ENCODE data around the gene WDR55.
"Not testable (repeated sequence)": the region's sequence is repeated elsewhere in the genome, so short reads cannot be mapped to it uniquely, and the experiment has no call there.

Gene WDR55

DNA sequence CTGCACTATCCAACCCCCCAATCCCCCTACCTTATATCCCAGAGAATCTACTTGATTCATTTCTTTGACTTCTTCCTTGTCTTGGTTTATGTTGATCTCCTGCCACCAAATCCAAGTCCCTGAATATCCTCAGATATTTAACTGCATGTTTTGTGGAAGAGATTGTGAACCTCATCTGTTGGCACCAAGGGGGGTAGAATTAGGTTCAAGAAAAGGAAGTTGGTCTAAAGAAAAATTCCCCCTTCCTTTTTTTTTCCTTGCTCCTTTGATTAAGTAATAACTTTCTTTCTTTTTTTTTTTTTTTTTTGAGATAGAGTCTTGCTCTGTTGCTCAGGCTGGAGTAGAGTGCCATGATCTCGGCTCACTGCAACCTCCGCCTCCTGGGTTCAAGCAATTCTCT lies 31.2 kb upstream of the WDR55 start:
- CTCF ChIA-PET = no interaction called here
- DNase-seq (ENCODE audit: extremely low spot score) = no peak
- POLR2A ChIA-PET = no interaction called here
- TF ChIP-seq SUZ12 (IDR thresholded peaks at IDR 0.05) (no peak), FOXK2 (IDR thresholded peaks at IDR 0.05) (no peak), PKNOX1 (IDR thresholded peaks at IDR 0.05) (no peak), ZNF384 (IDR thresholded peaks at IDR 0.05) (no peak), TARDBP (IDR thresholded peaks at IDR 0.05) (no peak)

GRCh38 chr5:140634103-140634502 lies 30.6 kb upstream of the WDR55 start:
- CTCF ChIA-PET = interaction anchor here (0.5 to 0.9 kb wide), 3 partner anchors 45 to 1192 kb away, joined by 3 to 4 read pairs (median 3); no protein-coding TSS in a partner anchor
- POLR2A ChIA-PET = no interaction called here

GRCh38 chr5:140635291-140636257 lies 29.1 kb upstream of the WDR55 start:
- DNase-seq (ENCODE audit: extremely low spot score) = no peak
- ChIA-PET POLR2A (interaction anchor here (1.2 kb wide), 1 partner anchor 78 kb away, joined by 7 read pairs; the partner anchor contains the start of gene SRA1), CTCF (interaction anchor here (0.9 to 1.5 kb wide), 3 partner anchors 11 to 277 kb away, joined by 3 read pairs; no protein-coding TSS in a partner anchor)
- no peak for TF ChIP-seq ZNF384 (IDR thresholded peaks at IDR 0.05)
- TF ChIP-seq FOXA1 (IDR thresholded peaks at IDR 0.05) = no peak
- TF ChIP-seq ARNT (IDR thresholded peaks at IDR 0.05) = no peak
- TF ChIP-seq NFRKB (IDR thresholded peaks at IDR 0.05) = no peak
- no peak for TF ChIP-seq ELF4 (IDR thresholded peaks at IDR 0.05)
- no peak for TF ChIP-seq HDGF (IDR thresholded peaks at IDR 0.05; ENCODE audit: borderline replicate concordance)
- TF ChIP-seq CTBP1 (IDR thresholded peaks at IDR 0.05; ENCODE audit: borderline replicate concordance) = no peak
- TF ChIP-seq BHLHE40 (IDR thresholded peaks at IDR 0.05; ENCODE audit: borderline replicate concordance) = no peak
- no peak for TF ChIP-seq FOXK2 (IDR thresholded peaks at IDR 0.05)
- no peak for TF ChIP-seq L3MBTL2 (conservative IDR thresholded peaks at IDR 0.05)
- no peak for TF ChIP-seq TARDBP (IDR thresholded peaks at IDR 0.05)
- TF ChIP-seq LEF1 (IDR thresholded peaks at IDR 0.05; ENCODE audit: borderline replicate concordance) = no peak

More at GRCh38 chr5:140634103-140634502, 30.6 kb upstream of the WDR55 start:
- TF ChIP-seq ARNT (IDR thresholded peaks at IDR 0.05) (no peak), LEF1 (IDR thresholded peaks at IDR 0.05; ENCODE audit: borderline replicate concordance) (no peak), PKNOX1 (IDR thresholded peaks at IDR 0.05) (no peak), HDGF (IDR thresholded peaks at IDR 0.05; ENCODE audit: borderline replicate concordance) (no peak)
- no peak for DNase-seq (ENCODE audit: extremely low spot score)

GRCh38 chr5:140637371-140638100 lies 27.2 kb upstream of the WDR55 start:
- ChIA-PET POLR2A (interaction anchor here (0.7 to 2.0 kb wide), 2 partner anchors 10 kb away, joined by 4 to 14 read pairs; partner anchors contain the start of genes IK and NDUFA2), CTCF (interaction anchor here (0.8 kb wide), 1 partner anchor 291 kb away, joined by 3 read pairs; the partner anchor contains the start of gene HBEGF)
- TF ChIP-seq BHLHE40 (IDR thresholded peaks at IDR 0.05; ENCODE audit: borderline replicate concordance) = no peak
- no peak for TF ChIP-seq TARDBP (IDR thresholded peaks at IDR 0.05)
- no peak for TF ChIP-seq ARNT (IDR thresholded peaks at IDR 0.05)
- TF ChIP-seq SP1 (IDR thresholded peaks at IDR 0.05) = no peak
- no peak for TF ChIP-seq PKNOX1 (IDR thresholded peaks at IDR 0.05)
- TF ChIP-seq NFRKB (IDR thresholded peaks at IDR 0.05) = no peak
- TF ChIP-seq L3MBTL2 (conservative IDR thresholded peaks at IDR 0.05) = no peak
- no peak for TF ChIP-seq LEF1 (IDR thresholded peaks at IDR 0.05; ENCODE audit: borderline replicate concordance)
- DNase-seq (ENCODE audit: extremely low spot score) = no peak

DNA sequence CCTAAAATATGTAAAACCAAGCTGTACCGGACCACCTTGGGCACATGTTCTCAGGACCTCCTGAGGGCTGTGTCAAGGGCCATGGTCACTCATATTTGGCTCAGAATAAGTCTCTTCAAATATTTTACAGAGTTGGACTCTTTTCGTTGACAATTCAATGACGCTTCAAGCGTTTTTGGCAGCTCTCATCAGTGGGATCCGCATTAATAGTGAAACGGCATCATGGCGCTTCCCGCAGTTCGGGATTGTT lies 25.9 kb upstream of the WDR55 start:
- POLR2A ChIA-PET = interaction anchor here (0.7 to 2.0 kb wide), 3 partner anchors 9 to 81 kb away, joined by 3 to 14 read pairs (median 8); partner anchors contain the start of genes IK, NDUFA2 and SRA1
- DNase-seq (ENCODE audit: extremely low spot score); CTCF ChIA-PET: not testable (repeated sequence)

DNA sequence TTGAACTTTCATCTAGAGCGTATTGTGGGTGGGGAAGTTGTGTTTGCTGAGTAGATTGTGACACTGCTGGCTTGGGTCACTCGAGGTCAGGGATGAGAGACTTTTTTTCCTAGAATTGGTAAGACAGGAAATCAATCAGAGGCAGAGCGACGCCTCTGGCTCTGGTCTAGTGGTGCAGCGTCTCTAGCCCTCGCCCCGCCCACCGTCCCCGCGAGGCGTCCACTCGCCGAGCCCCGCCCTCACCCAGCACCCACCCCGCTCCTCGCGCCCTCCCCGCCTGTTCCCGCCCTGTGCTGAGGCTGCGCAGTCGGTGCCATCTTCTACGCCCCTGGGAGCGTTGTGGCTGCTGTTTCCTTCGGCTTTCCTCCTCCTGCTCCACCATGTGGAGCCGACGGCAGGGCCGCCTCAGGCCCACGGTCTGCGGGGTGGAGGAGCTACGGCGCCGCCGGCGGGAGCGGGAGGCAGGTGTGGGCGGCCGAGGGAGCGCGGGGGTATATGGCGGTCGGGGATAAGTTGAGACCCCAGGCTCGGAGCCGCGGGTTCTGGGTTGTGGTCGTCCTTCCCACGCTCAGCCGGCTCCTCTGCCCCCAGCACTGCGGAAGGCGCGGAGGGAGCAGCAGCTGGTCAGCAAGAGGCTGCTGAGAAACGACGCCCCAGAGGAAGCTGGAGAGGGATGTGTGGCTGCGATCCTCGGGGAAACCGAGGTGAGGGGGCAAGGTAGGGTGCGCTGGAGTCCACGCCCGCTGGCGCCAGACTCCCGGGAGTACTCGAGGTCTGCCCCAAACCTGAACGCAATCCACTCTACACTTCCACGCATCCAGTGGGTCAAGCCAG lies 25.3 kb upstream of the WDR55 start, which contains the start of gene TMCO6:
TMCO6 (plus strand) TSS at position 304 of the 834 bp plus-strand sequence; CDS start at position 381, 77 bp downstream.
- DNase-seq (ENCODE audit: extremely low spot score) = peak; percentile 99
- ChIA-PET POLR2A (interaction anchor here (0.7 to 2.0 kb wide), 9 partner anchors 8 to 238 kb away, joined by 3 to 14 read pairs (median 4); partner anchors contain the start of genes APBB3, IK, NDUFA2 and SLC35A4), CTCF (interaction anchor here (0.6 to 1.1 kb wide), 3 partner anchors 8 to 40 kb away, joined by 3 read pairs; no protein-coding TSS in a partner anchor)
- TF ChIP-seq L3MBTL2 (conservative IDR thresholded peaks at IDR 0.05) (peak; percentile 88), PKNOX1 (IDR thresholded peaks at IDR 0.05) (peak; percentile 84), HDGF (IDR thresholded peaks at IDR 0.05; ENCODE audit: borderline replicate concordance) (0 out of 2 replicates have a peak, but pooled peaks have one; percentile 44), ARNT (IDR thresholded peaks at IDR 0.05) (no peak), ZNF384 (IDR thresholded peaks at IDR 0.05) (peak; percentile 63; the same call in 1 of the 2 replicates), SP1 (IDR thresholded peaks at IDR 0.05) (no peak), FOXA1 (IDR thresholded peaks at IDR 0.05) (no peak)

Data from HEK293T (cell line).